Sigmoid colon (tissue), 7 donors: ENCODE measurements around the gene MAP2K3. TPM values are rescaled to one million over a fixed set of nuclear protein-coding genes. Genes with fewer than 3 reads are reported as not detected.
"Not testable (repeated sequence)": the region's sequence is repeated elsewhere in the genome, so short reads cannot be mapped to it uniquely, and the experiment has no call there.

Experiments used
- DNase-seq: peaks from one replicate; pipeline ENCODE4 v3.0.0-alpha.2; 2019
- H3K27ac ChIP-seq, 4 donors: fragments of 200-600 bp; sonication (generic); one replicate each; pipeline ENCODE4 v1.5.1; 2016 to 2019; ENCODE audit warnings: mild to moderate bottlenecking in 1 of 4
- H3K27me3 ChIP-seq, 3 donors: fragments of 200-600 bp; sonication (generic); one replicate each; pipeline ENCODE4 v1.5.1; 2019; ENCODE audit warnings: mild to moderate bottlenecking in 1 of 3
- H3K36me3 ChIP-seq, 4 donors: fragments of 200-600 bp; sonication (generic); one replicate each; pipeline ENCODE4 v1.5.1; 2016 to 2019
- H3K4me1 ChIP-seq, 4 donors: fragments of 200-600 bp; sonication (generic); one replicate each; pipeline ENCODE4 v1.5.1; 2017 to 2019
- H3K4me3 ChIP-seq, 4 donors: fragments of 200-600 bp; sonication (generic); one replicate each; pipeline ENCODE4 v1.5.1; 2017 to 2019; ENCODE audit warnings: mild to moderate bottlenecking in 2 of 4, moderate library complexity in 1 of 4
- H3K9me3 ChIP-seq, 4 donors: fragments of 200-600 bp in 3 of 4; sonication (generic) in 3 of 4; one replicate each; pipeline versions ENCODE4 v1.5.1 to v1.6.1; 2013 to 2019
- CTCF ChIP-seq, 4 experiments: fragments of 450-650 bp in 3 of 4; fragments of 200-600 bp in 1 of 4; IDR thresholded peaks; one replicate each; pipeline ENCODE4 v1.5.1; 2016 to 2019; ENCODE audit warnings: antibody characterized with exemption in 4 of 4, mild to moderate bottlenecking in 3 of 4, moderate library complexity in 2 of 4
- EP300 ChIP-seq, 4 donors: sonication (generic); formaldehyde crosslinking; IDR thresholded peaks; one replicate each; pipeline ENCODE4 v1.6.1; 2017; ENCODE audit warnings: antibody characterized with exemption in 4 of 4
- POLR2A ChIP-seq, 2 donors: fragments of 450-650 bp; IDR thresholded peaks; one replicate each; pipeline ENCODE4 v1.6.1; 2016; ENCODE audit warnings: antibody characterized with exemption in 2 of 2, mild to moderate bottlenecking in 2 of 2, moderate library complexity in 2 of 2
- POLR2AphosphoS5 ChIP-seq, 4 donors: sonication (generic); formaldehyde crosslinking; IDR thresholded peaks; one replicate each; pipeline ENCODE4 v1.6.1; 2017; ENCODE audit warnings: antibody characterized with exemption in 4 of 4
- WGBS, 2 donors: extraction: QIAGEN DNeasy Blood & Tissue Kit; methylation state at CpG; one replicate each; pipeline ENCODE4 v1.1.7; 2013; 5-methylcytosine and 5-hydroxymethylcytosine counted together
- intact Hi-C: fragments of 100-400 bp; cut with DNase I; formaldehyde crosslinking; loops from one replicate; pipeline ENCODE4 v1.15.1; 2023
- polyA plus RNA-seq, 3 donors: library from polyadenylated mRNA; stranded (reverse); fragments of 200-250 nt; gene quantifications; one replicate each; pipeline ENCODE4 v1.2.3, GENCODE V29; 2013
- total RNA-seq, 4 donors: library from RNA; depleted of rRNA; stranded (reverse); fragments of >200 nt; gene quantifications; one replicate each; pipeline ENCODE4 v1.1.0, GENCODE V29; 2016
- donor health status: healthy with polysubstance abuse.
- donor health status: Bipolar disorder and iron deficiency.
- donor health status: healthy.

The MAP2K3 gene
- total and polyA plus RNA-seq, 7 donors, result 9.5 to 59.1 (median 23.3) TPM

GRCh38 chr17:21347660-21348059, 63.1 kb downstream of the MAP2K3 start:
- intact Hi-C loops, H3K4me1 ChIP-seq, H3K27ac ChIP-seq, H3K4me3 ChIP-seq, H3K36me3 ChIP-seq, H3K9me3 ChIP-seq, H3K27me3 ChIP-seq, DNase-seq: not testable (repeated sequence)
- 96% methylated on average over 6 of the region's 6 CpGs; no CpG with 5 or more reads in 1 of the 2 donors for WGBS, 2 donors

GRCh38 chr17:21348081-21348925, 63.8 kb downstream of the MAP2K3 start:
- H3K27ac ChIP-seq, H3K36me3 ChIP-seq, DNase-seq, H3K27me3 ChIP-seq, H3K4me1 ChIP-seq, H3K9me3 ChIP-seq, intact Hi-C loops, H3K4me3 ChIP-seq: not testable (repeated sequence)
- 70 to 80% methylated on average over 10 of the region's 14 CpGs for WGBS, 2 donors

- WGBS, 2 donors, result 76 to 77% methylated on average over 5 of the region's 7 CpGs
- H3K27ac ChIP-seq, intact Hi-C loops, H3K4me3 ChIP-seq, DNase-seq, H3K9me3 ChIP-seq, H3K36me3 ChIP-seq, H3K27me3 ChIP-seq, H3K4me1 ChIP-seq: not testable (repeated sequence)
These were observed 64.4 kb downstream of the MAP2K3 start for GRCh38 chr17:21348926-21349261.

- intact Hi-C loops, H3K27ac ChIP-seq, H3K4me3 ChIP-seq, H3K9me3 ChIP-seq, H3K36me3 ChIP-seq, H3K27me3 ChIP-seq, H3K4me1 ChIP-seq: not testable (repeated sequence)
- peak; percentile 49 for DNase-seq
- WGBS, 2 donors, result 75 to 76% methylated on average over 5 of the region's 6 CpGs
These were observed 65.0 kb downstream of the MAP2K3 start for GRCh38 chr17:21349358-21350050.

- H3K27me3 ChIP-seq, H3K4me1 ChIP-seq, H3K36me3 ChIP-seq, H3K9me3 ChIP-seq, intact Hi-C loops, H3K4me3 ChIP-seq, H3K27ac ChIP-seq: not testable (repeated sequence)
- 84 to 85% methylated on average over 19 of the region's 19 CpGs for WGBS, 2 donors
- peak; percentile 40 for DNase-seq
These were observed 66.0 kb downstream of the MAP2K3 start for GRCh38 chr17:21350495-21350894.

GRCh38 chr17:21351366-21352065, 67.0 kb downstream of the MAP2K3 start:
- 62 to 68% methylated on average over 3 of the region's 3 CpGs for WGBS, 2 donors
- no peaks in the 10 kb centered on the region for H3K9me3 ChIP-seq
- no peaks in the 10 kb centered on the region for H3K27me3 ChIP-seq
- intact Hi-C loops, result no loop called here
- H3K36me3 ChIP-seq, result no peaks in the 10 kb centered on the region
- H3K27ac ChIP-seq, result no peak overlapping the region
- H3K4me1 ChIP-seq, result no peaks in the 10 kb centered on the region
- H3K4me3 ChIP-seq, result no peak overlapping the region
- peak; percentile 44 for DNase-seq
- no peak for TF ChIP-seq EP300 (IDR thresholded peaks at IDR 0.05)
- TF ChIP-seq POLR2AphosphoS5 (IDR thresholded peaks at IDR 0.05), result no peak
- no peak for TF ChIP-seq POLR2A (IDR thresholded peaks at IDR 0.05)
- no peak for TF ChIP-seq CTCF (IDR thresholded peaks at IDR 0.05)

GRCh38 chr17:21352221-21352980, 67.9 kb downstream of the MAP2K3 start:
- peak; percentile 50 for DNase-seq
- no peak overlapping the region for H3K27ac ChIP-seq
- no peaks in the 10 kb centered on the region for H3K27me3 ChIP-seq
- no peak overlapping the region for H3K4me3 ChIP-seq
- no peak for TF ChIP-seq POLR2AphosphoS5 (IDR thresholded peaks at IDR 0.05)
- no peaks in the 10 kb centered on the region for H3K36me3 ChIP-seq
- intact Hi-C loops, result no loop called here
- H3K4me1 ChIP-seq, result no peaks in the 10 kb centered on the region
- H3K9me3 ChIP-seq, result no peaks in the 10 kb centered on the region
- WGBS, 2 donors, result 90 to 91% methylated on average over 23 of the region's 23 CpGs
